ENCODE measurements around the gene CAPN12. TPM values are rescaled to one million over a fixed set of nuclear protein-coding genes. Genes with fewer than 3 reads are reported as not detected.

The CAPN12 gene
- polyA plus RNA-seq, 1 of the 3 experiments (the other 2 are of a cell fraction), result 3.0 TPM

DNA sequence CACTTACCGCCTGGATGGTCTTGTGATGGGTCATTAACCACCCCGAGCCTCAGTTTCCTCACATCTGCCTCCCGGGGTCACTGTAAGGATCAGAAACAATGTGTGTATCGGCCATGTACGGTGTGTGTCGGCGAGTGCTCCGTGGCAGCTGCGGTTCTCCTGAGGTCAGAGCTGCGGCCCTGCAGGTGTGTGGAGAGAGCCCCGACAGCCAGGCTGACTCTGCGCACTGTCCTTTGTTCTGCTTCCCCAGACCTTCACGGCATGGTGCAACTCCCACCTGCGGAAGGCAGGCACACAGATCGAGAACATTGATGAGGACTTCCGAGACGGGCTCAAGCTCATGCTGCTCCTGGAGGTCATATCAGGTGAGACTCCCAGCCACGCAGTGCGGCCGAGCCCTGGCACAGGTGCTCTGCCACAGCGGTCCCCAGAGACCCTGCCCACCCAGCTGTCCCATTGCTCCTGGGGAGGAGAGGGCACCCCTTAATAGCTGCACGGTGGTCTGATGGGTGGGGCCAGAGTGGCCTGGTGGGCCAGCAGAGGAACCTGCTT, 43.8 kb downstream of the CAPN12 start:
- H3K36me3 ChIP-seq (replicated peaks in 1 of 2; ENCODE audit: control insufficient read depth in 1 of 2, insufficient read depth in 2 of 2, low read length in 1 of 2), result peaks cover 36 to 66% of the 10 kb centered on the region in 2 experiments
- peaks cover 0 to 36% of the 10 kb centered on the region in 2 experiments; a peak in 1 of 4 replicates for H3K4me1 ChIP-seq (ENCODE audit: control insufficient read depth in 1 of 2, insufficient read depth in 2 of 2, low read depth in 1 of 2, low read length in 1 of 2)
- H2AFZ ChIP-seq (ENCODE audit: low read depth), result no peak overlapping the region
- no peak overlapping the region for H3K4me2 ChIP-seq
- WGBS (ENCODE audit: low lambda C conversion rate), result 98% methylated on average over 8 of the region's 22 CpGs
- ChIA-PET CTCF (interaction anchor here (0.8 to 1.8 kb wide), 4 partner anchors 13 to 230 kb away, joined by 3 to 5 read pairs (median 4); partner anchors contain the start of genes MRPS12 and SARS2), POLR2A (no interaction called here)
- peaks cover 100% of the 10 kb centered on the region for H3K79me2 ChIP-seq (ENCODE audit: insufficient read depth)
- DNase-seq, result no peak
- TF ChIP-seq GATA2 (CRISPR knock-in tag; IDR thresholded peaks at IDR 0.05) (no peak), FOXJ3 (CRISPR knock-in tag; IDR thresholded peaks at IDR 0.05) (no peak), TAF1 (IDR thresholded peaks at IDR 0.05; ENCODE audit: borderline replicate concordance, low read depth, low read length) (no peak), FOSL2 (IDR thresholded peaks at IDR 0.05; ENCODE audit: borderline replicate concordance, low read depth) (no peak), MEF2A (IDR thresholded peaks at IDR 0.05; ENCODE audit: borderline replicate concordance, low read depth) (no peak), RAD21 (IDR thresholded peaks at IDR 0.05; ENCODE audit: low read length) (no peak), MAX (IDR thresholded peaks at IDR 0.05; ENCODE audit: low read depth) (no peak), CTCF (IDR thresholded peaks at IDR 0.05) (no peak), YY1 (IDR thresholded peaks at IDR 0.05; ENCODE audit: low read depth) (no peak), SMC3 (IDR thresholded peaks at IDR 0.05; ENCODE audit: low read depth, low read length) (no peak), RXRA (IDR thresholded peaks at IDR 0.05; ENCODE audit: borderline replicate concordance, low read depth) (no peak), TCF12 (IDR thresholded peaks at IDR 0.05) (no peak), TEAD4 (IDR thresholded peaks at IDR 0.05; ENCODE audit: borderline replicate concordance, insufficient read depth) (no peak), GABPA (IDR thresholded peaks at IDR 0.05; ENCODE audit: low read depth) (no peak)
- TF ChIP-seq, protein P1, sequence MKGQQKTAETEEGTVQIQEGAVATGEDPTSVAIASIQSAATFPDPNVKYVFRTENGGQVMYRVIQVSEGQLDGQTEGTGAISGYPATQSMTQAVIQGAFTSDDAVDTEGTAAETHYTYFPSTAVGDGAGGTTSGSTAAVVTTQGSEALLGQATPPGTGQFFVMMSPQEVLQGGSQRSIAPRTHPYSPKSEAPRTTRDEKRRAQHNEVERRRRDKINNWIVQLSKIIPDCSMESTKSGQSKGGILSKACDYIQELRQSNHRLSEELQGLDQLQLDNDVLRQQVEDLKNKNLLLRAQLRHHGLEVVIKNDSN (IDR thresholded peaks at IDR 0.05; ENCODE audit: borderline replicate concordance, low read depth), result no peak
- TF ChIP-seq, protein P2, sequence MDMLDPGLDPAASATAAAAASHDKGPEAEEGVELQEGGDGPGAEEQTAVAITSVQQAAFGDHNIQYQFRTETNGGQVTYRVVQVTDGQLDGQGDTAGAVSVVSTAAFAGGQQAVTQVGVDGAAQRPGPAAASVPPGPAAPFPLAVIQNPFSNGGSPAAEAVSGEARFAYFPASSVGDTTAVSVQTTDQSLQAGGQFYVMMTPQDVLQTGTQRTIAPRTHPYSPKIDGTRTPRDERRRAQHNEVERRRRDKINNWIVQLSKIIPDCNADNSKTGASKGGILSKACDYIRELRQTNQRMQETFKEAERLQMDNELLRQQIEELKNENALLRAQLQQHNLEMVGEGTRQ (IDR thresholded peaks at IDR 0.05; ENCODE audit: borderline replicate concordance, low read depth, low read length), result no peak
- TF ChIP-seq, protein P3, sequence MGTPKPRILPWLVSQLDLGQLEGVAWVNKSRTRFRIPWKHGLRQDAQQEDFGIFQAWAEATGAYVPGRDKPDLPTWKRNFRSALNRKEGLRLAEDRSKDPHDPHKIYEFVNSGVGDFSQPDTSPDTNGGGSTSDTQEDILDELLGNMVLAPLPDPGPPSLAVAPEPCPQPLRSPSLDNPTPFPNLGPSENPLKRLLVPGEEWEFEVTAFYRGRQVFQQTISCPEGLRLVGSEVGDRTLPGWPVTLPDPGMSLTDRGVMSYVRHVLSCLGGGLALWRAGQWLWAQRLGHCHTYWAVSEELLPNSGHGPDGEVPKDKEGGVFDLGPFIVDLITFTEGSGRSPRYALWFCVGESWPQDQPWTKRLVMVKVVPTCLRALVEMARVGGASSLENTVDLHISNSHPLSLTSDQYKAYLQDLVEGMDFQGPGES (IDR thresholded peaks at IDR 0.05; ENCODE audit: low read depth, low read length), result no peak
- no peak overlapping the region for H3K4me3 ChIP-seq (ENCODE audit: low read depth in 2 of 2, low read length in 1 of 2)
- peaks cover 3% of the 10 kb centered on the region for H3F3A ChIP-seq (replicated peaks; ENCODE audit: insufficient read depth)
- H3K9me2 ChIP-seq, result no peaks in the 10 kb centered on the region
- no peaks in the 10 kb centered on the region for H3K27me3 ChIP-seq (ENCODE audit: insufficient read depth)
- H4K20me1 ChIP-seq (ENCODE audit: insufficient read depth), result peaks cover 55% of the 10 kb centered on the region
- H3K9me3 ChIP-seq, result no peaks in the 10 kb centered on the region
- H3K27ac ChIP-seq (ENCODE audit: low read depth in 2 of 2, low read length in 1 of 2), result no peak overlapping the region; a peak in 1 of 4 replicates
- H3K9ac ChIP-seq, result no peak overlapping the region
